Hepatocyte (in vitro differentiated cells): ENCODE data around the gene CCDC192.

Source experiments
- EZH2 ChIP-seq: fragments of 200-600 bp; sonication (generic); IDR thresholded peaks from 2 replicates; pipeline ENCODE4 v1.6.1; 2016; ENCODE audit warnings: antibody characterized with exemption, mild to moderate bottlenecking, borderline replicate concordance
- TF ChIP-seq, protein P1 (sequence below): fragments of 200-600 bp; sonication (generic); IDR thresholded peaks from 2 replicates; pipeline ENCODE4 v1.5.1; 2016; ENCODE audit warnings: antibody characterized with exemption, mild to moderate bottlenecking; ENCODE audit not compliant: poor library complexity

GRCh38 chr5:127683008-127683407 lies 20.2 kb upstream of the CCDC192 start:
- TF ChIP-seq, protein P1, sequence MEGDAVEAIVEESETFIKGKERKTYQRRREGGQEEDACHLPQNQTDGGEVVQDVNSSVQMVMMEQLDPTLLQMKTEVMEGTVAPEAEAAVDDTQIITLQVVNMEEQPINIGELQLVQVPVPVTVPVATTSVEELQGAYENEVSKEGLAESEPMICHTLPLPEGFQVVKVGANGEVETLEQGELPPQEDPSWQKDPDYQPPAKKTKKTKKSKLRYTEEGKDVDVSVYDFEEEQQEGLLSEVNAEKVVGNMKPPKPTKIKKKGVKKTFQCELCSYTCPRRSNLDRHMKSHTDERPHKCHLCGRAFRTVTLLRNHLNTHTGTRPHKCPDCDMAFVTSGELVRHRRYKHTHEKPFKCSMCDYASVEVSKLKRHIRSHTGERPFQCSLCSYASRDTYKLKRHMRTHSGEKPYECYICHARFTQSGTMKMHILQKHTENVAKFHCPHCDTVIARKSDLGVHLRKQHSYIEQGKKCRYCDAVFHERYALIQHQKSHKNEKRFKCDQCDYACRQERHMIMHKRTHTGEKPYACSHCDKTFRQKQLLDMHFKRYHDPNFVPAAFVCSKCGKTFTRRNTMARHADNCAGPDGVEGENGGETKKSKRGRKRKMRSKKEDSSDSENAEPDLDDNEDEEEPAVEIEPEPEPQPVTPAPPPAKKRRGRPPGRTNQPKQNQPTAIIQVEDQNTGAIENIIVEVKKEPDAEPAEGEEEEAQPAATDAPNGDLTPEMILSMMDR, result no peak
- no peak for TF ChIP-seq EZH2
